HCT116 (cell line): ENCODE data around the gene OR14J1. TPM values are rescaled to one million over a fixed set of nuclear protein-coding genes. Genes with fewer than 3 reads are reported as not detected.
"Not testable (repeated sequence)": the region's sequence is repeated elsewhere in the genome, so short reads cannot be mapped to it uniquely, and the experiment has no call there.

ENCODE experiments used
- ATAC-seq: fragments of 200-7000 bp; cut with Tn5 transposase; 2 replicates; pipeline ENCODE4 v1.9.1; 2020; ENCODE audit warnings: mild to moderate bottlenecking, moderate library complexity
- BruUV-seq: library from RNA; stranded (reverse); fragments of 400-500 nt; replicated peaks from 2 replicates; lab custom pipeline; 2021; lab: Mats Ljungman, UMichigan
- CTCF ChIA-PET: fragments of 300-600 bp; sonication (Branson Sonifier 250); formaldehyde crosslinking; loops from one replicate; lab custom pipeline; 2021; ENCODE audit warnings: antibody characterized with exemption; lab: Charles Lee
- POLR2A ChIA-PET: fragments of 300-600, 350-600 bp; sonication (Branson Sonifier 250); formaldehyde crosslinking; loops from one replicate; lab custom pipeline; 2021; ENCODE audit warnings: antibody characterized with exemption; lab: Charles Lee
- RAD21 ChIA-PET, 2 experiments: fragments of 300-600 bp; sonication (Branson Sonifier 250); formaldehyde crosslinking; loops; one replicate each; lab custom pipeline; 2023; ENCODE audit warnings: low total read pairs in 2 of 2; ENCODE audit not compliant: uncharacterized antibody in 2 of 2, unreplicated experiment in 2 of 2, low non-redundant PET in 1 of 2; lab: Charles Lee
- DNase-seq: peaks from one replicate; pipeline ENCODE4 v3.0.0-alpha.2; 2010; ENCODE audit warnings: low read depth, low spot score
- H2AFZ ChIP-seq: fragments of 200-600 bp; shearing (Covaris generic), sonication (generic); 2 replicates; pipeline ENCODE4 v1.6.1; 2017; ENCODE audit warnings: low read depth, mixed run types, mixed read lengths, antibody characterized with exemption, low read length; ENCODE audit not compliant: poor library complexity, severe bottlenecking
- H3K27ac ChIP-seq: 2 replicates; pipeline ENCODE4 v1.5.1; 2012; ENCODE audit warnings: low read depth, low read length
- H3K27me3 ChIP-seq: fragments of 200-600 bp; sonication (generic); 2 replicates; pipeline ENCODE4 v1.6.1; 2016; ENCODE audit warnings: mixed run types, low read length, mixed read lengths; ENCODE audit not compliant: insufficient read depth
- H3K36me3 ChIP-seq, 2 experiments: fragments of 200-500 bp in 1 of 2; fragments of 200-600 bp in 1 of 2; sonication (Bioruptor generic) in 1 of 2; sonication (generic) in 1 of 2; 2 replicates each; pipeline versions ENCODE4 v1.5.1 to v1.6.1; 2014 to 2016; ENCODE audit warnings: low read length in 2 of 2, inconsistent platforms in 1 of 2, mixed read lengths in 1 of 2, mixed run types in 1 of 2; ENCODE audit not compliant: insufficient read depth in 2 of 2, control insufficient read depth in 1 of 2
- H3K4me1 ChIP-seq, 2 experiments: fragments of 200-600 bp in 1 of 2; sonication (generic) in 1 of 2; 2 replicates each; pipeline versions ENCODE4 v1.5.1 to v1.6.1; 2012 to 2017; ENCODE audit warnings: low read length in 2 of 2, inconsistent platforms in 1 of 2, mild to moderate bottlenecking in 1 of 2, mixed read lengths in 1 of 2, mixed run types in 1 of 2, moderate library complexity in 1 of 2; ENCODE audit not compliant: insufficient read depth in 2 of 2, control insufficient read depth in 1 of 2
- H3K4me2 ChIP-seq: fragments of 200-600 bp; sonication (generic); 2 replicates; pipeline ENCODE4 v1.6.1; 2017; ENCODE audit warnings: mixed run types, low read length, mixed read lengths
- H3K4me3 ChIP-seq, 2 experiments: fragments of 200-600 bp in 1 of 2; sonication (generic) in 1 of 2; replicated peaks in 1 of 2; 2 replicates each; pipeline ENCODE4 v1.5.1; 2011 to 2016; ENCODE audit warnings: low read length in 2 of 2, control low read depth in 1 of 2, low read depth in 1 of 2, mild to moderate bottlenecking in 1 of 2, mixed read lengths in 1 of 2, mixed run types in 1 of 2
- H3K79me2 ChIP-seq: fragments of 200-600 bp; sonication (generic); 2 replicates; pipeline ENCODE4 v1.6.1; 2017; ENCODE audit warnings: mild to moderate bottlenecking, mixed run types, low read length, moderate library complexity, mixed read lengths; ENCODE audit not compliant: insufficient read depth
- H3K9ac ChIP-seq: fragments of 200-600 bp; sonication (generic); 2 replicates; pipeline ENCODE4 v1.6.1; 2016; ENCODE audit warnings: low read length, mixed read lengths
- H3K9me2 ChIP-seq: fragments of 200-600 bp; sonication (generic), shearing (Covaris generic); 2 replicates; pipeline ENCODE4 v1.6.1; 2017; ENCODE audit warnings: mixed run types, mild to moderate bottlenecking, moderate library complexity; ENCODE audit not compliant: insufficient read depth
- H3K9me3 ChIP-seq, 2 experiments: fragments of 200-500 bp in 1 of 2; fragments of 200-600 bp in 1 of 2; sonication (Bioruptor generic) in 1 of 2; sonication (generic) in 1 of 2; 2 replicates each; pipeline ENCODE4 v1.6.1; 2014 to 2017; ENCODE audit warnings: low read length in 2 of 2, mixed read lengths in 2 of 2, inconsistent platforms in 1 of 2, low read depth in 1 of 2, mild to moderate bottlenecking in 1 of 2, mixed run types in 1 of 2, moderate library complexity in 1 of 2; ENCODE audit not compliant: control insufficient read depth in 1 of 2, insufficient read depth in 1 of 2
- H4K20me1 ChIP-seq: fragments of 200-600 bp; sonication (generic), shearing (Covaris generic); 2 replicates; pipeline ENCODE4 v1.6.1; 2017; ENCODE audit warnings: mixed run types, mild to moderate bottlenecking, moderate library complexity; ENCODE audit not compliant: insufficient read depth
- CBX3 ChIP-seq: IDR thresholded peaks from 2 replicates; pipeline ENCODE4 v1.6.1; 2012; ENCODE audit warnings: low read depth
- CEBPB ChIP-seq: IDR thresholded peaks from 2 replicates; pipeline ENCODE4 v1.6.1; 2012; ENCODE audit warnings: low read depth
- EGR1 ChIP-seq: IDR thresholded peaks from 2 replicates; pipeline ENCODE4 v1.6.1; 2012; ENCODE audit warnings: low read depth
- EZH2 ChIP-seq: fragments of 200-600 bp; sonication (generic); IDR thresholded peaks from 2 replicates; pipeline ENCODE4 v1.6.1; 2017; ENCODE audit warnings: antibody characterized with exemption, mixed run types
- FOSL1 ChIP-seq: IDR thresholded peaks from 2 replicates; pipeline ENCODE4 v1.6.1; 2012; ENCODE audit warnings: low read depth
- JUND ChIP-seq: IDR thresholded peaks from 2 replicates; pipeline ENCODE4 v1.6.1; 2012
- MAX ChIP-seq: IDR thresholded peaks from 2 replicates; pipeline ENCODE4 v1.6.1; 2012
- POLR2A ChIP-seq: IDR thresholded peaks from 2 replicates; pipeline ENCODE4 v1.7.0; 2011; ENCODE audit warnings: borderline replicate concordance; ENCODE audit not compliant: insufficient read depth, insufficient read length; ENCODE audit errors: extremely low read depth
- POLR2AphosphoS5 ChIP-seq: IDR thresholded peaks from 2 replicates; pipeline ENCODE4 v1.6.1; 2011; ENCODE audit warnings: mild to moderate bottlenecking, low read depth, low read length, moderate library complexity
- RAD21 ChIP-seq: IDR thresholded peaks from 2 replicates; pipeline ENCODE4 v1.6.1; 2012; ENCODE audit warnings: low read depth, mild to moderate bottlenecking
- REST ChIP-seq: IDR thresholded peaks from 2 replicates; pipeline ENCODE4 v1.6.1; 2012; ENCODE audit warnings: low read depth
- SIN3A ChIP-seq: IDR thresholded peaks from 2 replicates; pipeline ENCODE4 v1.6.1; 2012; ENCODE audit warnings: low read depth
- TCF7L2 ChIP-seq: IDR thresholded peaks from 2 replicates; pipeline ENCODE4 v1.7.0; 2011; ENCODE audit warnings: borderline replicate concordance, inconsistent platforms; ENCODE audit not compliant: insufficient read depth, insufficient read length; ENCODE audit errors: extremely low read depth
- ZNF274 ChIP-seq: fragments of 200-500 bp; sonication (Bioruptor generic); IDR thresholded peaks from 2 replicates; pipeline ENCODE4 v1.6.1; 2014; ENCODE audit warnings: mild to moderate bottlenecking, low read depth, low read length, inconsistent platforms
- intact Hi-C: fragments of 100-400 bp; cut with micrococcal nuclease; formaldehyde crosslinking; loops from 2 replicates; pipeline ENCODE4 v1.10.0; 2022
- total RNA-seq: library from RNA; stranded (reverse); gene quantifications from one replicate; pipeline ENCODE4 v1.2.1, GENCODE V29; 2021; ENCODE audit not compliant: unreplicated experiment
- TF ChIP-seq, protein P1 (sequence below): IDR thresholded peaks from 2 replicates; pipeline ENCODE4 v1.6.1; 2011; ENCODE audit warnings: mild to moderate bottlenecking, low read length, moderate library complexity; ENCODE audit not compliant: insufficient replicate concordance; ENCODE audit errors: extremely low read depth

The OR14J1 gene
- total RNA-seq, 1 experiment from 2014 or later, result not detected

DNA sequence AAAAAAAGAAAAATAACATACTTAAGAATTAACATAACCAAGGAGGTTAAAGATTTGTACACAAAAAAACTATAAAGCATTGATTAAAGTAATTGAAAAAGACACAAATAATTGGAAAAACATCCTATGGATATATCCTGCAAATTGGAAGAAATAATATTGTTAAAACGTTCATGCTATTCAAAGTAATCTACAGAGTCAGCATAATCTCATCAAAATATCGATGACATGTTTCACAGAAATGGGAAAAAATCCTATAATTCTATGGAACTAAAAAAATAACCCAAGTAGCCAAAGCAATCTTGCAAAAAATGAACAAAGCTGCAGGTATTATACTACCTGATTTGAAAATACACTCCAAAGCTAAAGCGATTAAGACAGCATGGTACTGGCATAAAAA, 43.9 kb downstream of the OR14J1 start:
- H4K20me1 ChIP-seq, result no peaks in the 10 kb centered on the region
- no peaks in the 10 kb centered on the region for H3K36me3 ChIP-seq
- DNase-seq (no peak), ATAC-seq (no peak)
- no peak overlapping the region for H3K9ac ChIP-seq
- H2AFZ ChIP-seq, result no peak overlapping the region
- no peaks in the 10 kb centered on the region for H3K4me1 ChIP-seq
- H3K4me3 ChIP-seq, result no peak overlapping the region
- ChIA-PET RAD21 (no interaction called here), POLR2A (no interaction called here), CTCF (no interaction called here)
- H3K27me3 ChIP-seq, result no peaks in the 10 kb centered on the region
- no peaks in the 10 kb centered on the region for H3K79me2 ChIP-seq
- no TSS peak for BruUV-seq
- no peak overlapping the region for H3K4me2 ChIP-seq
- H3K27ac ChIP-seq, result no peak overlapping the region
- TF ChIP-seq ZNF274 (no peak), RAD21 (no peak), POLR2AphosphoS5 (no peak), EZH2 (no peak), REST (no peak), CEBPB (no peak), POLR2A (no peak), SIN3A (no peak), JUND (no peak), CBX3 (no peak), EGR1 (no peak), FOSL1 (no peak), MAX (no peak), TCF7L2 (no peak)
- TF ChIP-seq, protein P1, sequence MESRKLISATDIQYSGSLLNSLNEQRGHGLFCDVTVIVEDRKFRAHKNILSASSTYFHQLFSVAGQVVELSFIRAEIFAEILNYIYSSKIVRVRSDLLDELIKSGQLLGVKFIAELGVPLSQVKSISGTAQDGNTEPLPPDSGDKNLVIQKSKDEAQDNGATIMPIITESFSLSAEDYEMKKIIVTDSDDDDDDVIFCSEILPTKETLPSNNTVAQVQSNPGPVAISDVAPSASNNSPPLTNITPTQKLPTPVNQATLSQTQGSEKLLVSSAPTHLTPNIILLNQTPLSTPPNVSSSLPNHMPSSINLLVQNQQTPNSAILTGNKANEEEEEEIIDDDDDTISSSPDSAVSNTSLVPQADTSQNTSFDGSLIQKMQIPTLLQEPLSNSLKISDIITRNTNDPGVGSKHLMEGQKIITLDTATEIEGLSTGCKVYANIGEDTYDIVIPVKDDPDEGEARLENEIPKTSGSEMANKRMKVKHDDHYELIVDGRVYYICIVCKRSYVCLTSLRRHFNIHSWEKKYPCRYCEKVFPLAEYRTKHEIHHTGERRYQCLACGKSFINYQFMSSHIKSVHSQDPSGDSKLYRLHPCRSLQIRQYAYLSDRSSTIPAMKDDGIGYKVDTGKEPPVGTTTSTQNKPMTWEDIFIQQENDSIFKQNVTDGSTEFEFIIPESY, result no peak
- intact Hi-C loops, result no loop called here
- no peaks in the 10 kb centered on the region for H3K9me2 ChIP-seq
- no peaks in the 10 kb centered on the region for H3K9me3 ChIP-seq

- intact Hi-C loops, H3K9me3 ChIP-seq, H4K20me1 ChIP-seq, ATAC-seq, POLR2A ChIA-PET, H3K9me2 ChIP-seq, H3K9ac ChIP-seq, RAD21 ChIA-PET, H3K27ac ChIP-seq, CTCF ChIA-PET, H2AFZ ChIP-seq, H3K36me3 ChIP-seq, H3K4me3 ChIP-seq, H3K27me3 ChIP-seq, BruUV-seq, H3K79me2 ChIP-seq, DNase-seq, H3K4me1 ChIP-seq, H3K4me2 ChIP-seq: not testable (repeated sequence)
Measured at GRCh38 chr6:29349348-29349747, 47.8 kb downstream of the OR14J1 start.
